GM12874 (cell line): ENCODE data around the gene RPTOR.

ENCODE experiments used
- TF ChIP-seq, protein P1 (sequence below): IDR thresholded peaks from 2 replicates; pipeline ENCODE4 v1.5.1; 2011; ENCODE audit warnings: low read depth, mild to moderate bottlenecking, control low read depth, low read length, moderate library complexity; ENCODE audit not compliant: insufficient read depth

Gene RPTOR

DNA sequence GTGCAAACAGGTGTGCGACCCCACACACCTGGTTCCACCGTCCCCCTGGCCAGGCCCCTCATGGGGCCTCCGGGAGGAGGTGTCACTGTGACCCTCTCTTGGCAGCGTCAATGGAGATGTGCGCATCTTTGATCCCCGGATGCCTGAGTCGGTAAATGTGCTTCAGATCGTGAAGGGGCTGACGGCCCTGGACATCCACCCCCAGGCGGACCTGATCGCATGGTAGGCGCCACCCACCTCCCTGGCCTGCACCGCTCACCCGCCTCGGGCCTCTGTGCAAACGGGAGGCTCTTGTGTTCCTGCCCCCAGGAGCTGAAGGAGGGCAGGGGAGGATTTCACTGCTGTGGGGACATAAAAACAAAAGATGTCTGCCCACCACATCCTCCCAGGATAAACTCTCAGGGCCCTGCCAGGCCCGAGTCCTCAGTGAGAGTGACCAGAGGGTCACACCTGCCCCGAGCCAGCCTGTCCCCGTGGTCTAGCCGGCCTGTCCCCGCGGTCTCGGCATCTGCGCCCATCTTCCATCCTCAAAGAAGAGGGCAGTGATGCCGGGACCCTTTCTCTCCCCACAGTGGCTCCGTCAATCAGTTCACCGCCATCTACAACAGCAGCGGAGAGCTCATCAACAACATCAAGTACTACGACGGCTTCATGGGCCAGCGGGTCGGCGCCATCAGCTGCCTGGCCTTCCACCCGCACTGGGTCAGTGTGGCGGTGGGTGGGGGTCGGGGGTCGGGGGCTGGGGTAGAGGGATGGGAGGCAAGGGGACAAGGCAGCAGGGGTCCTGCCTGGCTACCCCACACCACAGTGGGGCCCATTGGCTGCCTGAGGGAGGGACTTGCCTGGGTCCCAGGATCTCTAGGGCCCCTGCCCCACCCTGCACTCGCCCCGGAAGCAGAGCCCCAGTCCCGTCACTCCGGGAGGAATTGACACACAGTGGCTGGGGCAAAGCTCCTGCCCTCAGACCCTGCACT is 418.0 kb downstream of the RPTOR start:
- TF ChIP-seq, protein P1, sequence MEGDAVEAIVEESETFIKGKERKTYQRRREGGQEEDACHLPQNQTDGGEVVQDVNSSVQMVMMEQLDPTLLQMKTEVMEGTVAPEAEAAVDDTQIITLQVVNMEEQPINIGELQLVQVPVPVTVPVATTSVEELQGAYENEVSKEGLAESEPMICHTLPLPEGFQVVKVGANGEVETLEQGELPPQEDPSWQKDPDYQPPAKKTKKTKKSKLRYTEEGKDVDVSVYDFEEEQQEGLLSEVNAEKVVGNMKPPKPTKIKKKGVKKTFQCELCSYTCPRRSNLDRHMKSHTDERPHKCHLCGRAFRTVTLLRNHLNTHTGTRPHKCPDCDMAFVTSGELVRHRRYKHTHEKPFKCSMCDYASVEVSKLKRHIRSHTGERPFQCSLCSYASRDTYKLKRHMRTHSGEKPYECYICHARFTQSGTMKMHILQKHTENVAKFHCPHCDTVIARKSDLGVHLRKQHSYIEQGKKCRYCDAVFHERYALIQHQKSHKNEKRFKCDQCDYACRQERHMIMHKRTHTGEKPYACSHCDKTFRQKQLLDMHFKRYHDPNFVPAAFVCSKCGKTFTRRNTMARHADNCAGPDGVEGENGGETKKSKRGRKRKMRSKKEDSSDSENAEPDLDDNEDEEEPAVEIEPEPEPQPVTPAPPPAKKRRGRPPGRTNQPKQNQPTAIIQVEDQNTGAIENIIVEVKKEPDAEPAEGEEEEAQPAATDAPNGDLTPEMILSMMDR = no peak

DNA sequence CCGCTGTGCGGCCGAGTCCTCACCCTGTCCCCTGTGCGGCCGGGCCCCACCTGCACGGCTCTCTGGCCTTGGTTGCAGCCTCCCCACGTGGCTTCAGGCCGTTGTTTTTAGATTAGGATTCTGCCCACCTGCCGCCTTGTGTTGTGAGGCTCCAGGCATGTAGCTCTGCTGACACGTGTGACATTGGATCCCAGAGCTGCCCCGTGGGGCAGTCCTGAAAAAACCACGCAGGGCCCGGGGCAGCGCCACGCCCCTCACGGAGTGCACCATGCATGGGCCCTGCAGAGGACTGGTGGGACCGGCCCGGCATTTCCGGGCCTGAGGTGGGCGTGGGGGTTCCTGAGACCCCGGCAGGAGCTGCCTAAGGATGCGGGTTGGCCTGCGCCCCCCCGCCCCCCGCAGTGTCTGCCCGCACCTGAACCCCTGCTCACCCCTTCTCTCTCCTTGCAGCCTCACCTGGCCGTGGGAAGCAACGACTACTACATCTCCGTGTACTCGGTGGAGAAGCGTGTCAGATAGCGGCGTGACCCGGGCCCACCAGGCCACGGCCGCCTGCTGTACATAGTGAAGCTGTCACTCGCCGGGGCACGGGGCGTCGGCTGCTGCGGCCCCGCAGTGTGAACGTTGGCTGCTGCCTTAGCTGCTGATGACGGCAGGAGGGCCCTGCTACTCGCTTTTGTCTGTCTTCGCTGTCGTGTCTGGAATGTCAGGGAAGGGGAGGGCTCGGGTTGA is 419.3 kb downstream of the RPTOR start:
- TF ChIP-seq, protein P1 = no peak

DNA sequence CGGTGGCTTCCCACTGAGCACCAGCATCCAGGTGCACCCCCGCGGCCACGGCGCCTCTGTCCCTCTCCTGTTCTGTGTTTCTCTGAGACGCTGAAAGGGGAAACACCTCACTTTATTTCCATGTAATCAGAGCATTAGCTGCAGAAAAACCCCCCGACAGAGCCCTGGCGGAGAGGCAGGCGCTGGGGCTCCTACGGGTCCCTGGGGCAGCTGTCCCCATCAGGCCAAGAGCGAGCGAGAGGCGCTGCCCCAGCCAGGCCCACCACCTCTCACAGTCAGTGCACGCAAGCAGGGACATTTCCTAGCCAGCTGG is 419.9 kb downstream of the RPTOR start:
- TF ChIP-seq, protein P1 = no peak

DNA sequence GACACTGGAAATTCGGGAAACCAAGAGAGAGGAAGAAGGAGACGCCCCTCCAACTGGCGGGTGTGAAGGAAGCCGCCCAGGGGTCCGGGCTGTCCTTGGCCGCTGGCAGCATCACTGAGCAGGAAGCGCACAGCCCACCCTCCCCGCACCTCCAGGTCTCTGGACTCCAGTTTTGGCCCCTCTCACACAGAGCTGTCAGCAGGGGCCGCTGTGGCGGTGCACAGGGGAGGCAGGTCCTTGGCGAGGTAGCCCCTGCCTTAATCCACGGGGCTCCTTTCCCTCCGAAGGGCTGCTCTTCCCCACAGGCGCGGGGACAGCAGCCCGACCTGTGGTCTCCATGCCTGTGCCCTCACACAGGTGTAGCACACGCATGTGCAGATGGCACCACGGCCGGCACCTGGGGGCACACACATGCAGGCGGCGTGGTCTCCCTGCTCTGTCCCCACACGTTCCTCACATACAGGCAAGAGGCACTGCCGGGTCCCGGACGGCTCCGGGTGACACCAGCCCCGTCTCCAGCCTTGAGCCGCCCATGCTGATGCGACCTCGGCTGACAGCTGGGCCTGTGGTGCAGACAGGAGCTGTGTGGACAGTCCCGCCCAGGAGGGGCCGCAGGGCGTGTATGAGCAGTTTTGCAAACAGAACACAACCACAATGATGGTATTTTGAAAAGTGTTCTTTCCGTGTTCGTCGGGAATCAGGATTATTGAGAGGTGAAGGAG is 420.4 kb downstream of the RPTOR start:
- TF ChIP-seq, protein P1 = no peak

DNA sequence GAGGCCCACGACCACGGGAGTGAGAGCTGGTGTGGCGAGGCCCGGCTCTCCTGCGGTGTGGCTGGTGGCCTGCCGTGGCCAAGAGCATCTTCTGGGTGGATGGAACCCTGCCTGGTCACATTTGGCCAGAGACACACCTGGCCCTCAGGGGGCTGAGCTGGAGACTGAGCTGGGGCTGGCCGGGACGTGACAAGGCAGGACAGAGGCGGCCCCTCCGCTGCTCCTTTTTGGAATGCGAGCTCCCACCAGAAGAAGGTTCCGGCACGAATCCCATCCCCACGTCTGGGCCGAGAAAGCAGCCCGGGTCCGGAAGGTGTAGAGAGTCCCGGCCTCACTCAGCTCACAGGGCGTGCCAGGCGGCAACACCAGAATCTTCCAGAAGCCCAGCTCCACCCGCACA is 421.0 kb downstream of the RPTOR start:
- TF ChIP-seq, protein P1 = no peak

DNA sequence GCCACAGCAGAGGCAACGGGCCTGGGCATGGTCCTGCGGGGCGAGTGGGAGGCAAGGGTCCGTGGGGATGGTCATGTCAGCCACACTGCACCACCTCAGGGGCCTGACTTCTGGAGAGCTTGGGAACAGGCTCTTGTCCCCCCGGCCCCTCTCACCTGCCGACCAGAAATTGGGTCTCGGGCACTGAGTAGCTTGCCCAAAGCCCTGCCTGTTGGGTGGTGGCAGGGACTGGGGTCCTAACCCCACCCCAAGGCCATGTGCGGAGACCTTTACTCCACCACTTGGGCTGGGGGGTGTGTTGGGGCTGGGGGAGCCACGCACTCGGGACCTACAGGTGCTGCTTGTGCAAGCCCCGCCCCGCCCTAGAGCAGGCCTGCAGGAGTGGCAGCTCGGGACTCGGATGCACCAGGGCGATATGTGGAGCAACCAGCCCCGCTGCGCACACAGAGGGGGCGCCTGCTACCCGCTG is 422.8 kb downstream of the RPTOR start:
- TF ChIP-seq, protein P1 = no peak

DNA sequence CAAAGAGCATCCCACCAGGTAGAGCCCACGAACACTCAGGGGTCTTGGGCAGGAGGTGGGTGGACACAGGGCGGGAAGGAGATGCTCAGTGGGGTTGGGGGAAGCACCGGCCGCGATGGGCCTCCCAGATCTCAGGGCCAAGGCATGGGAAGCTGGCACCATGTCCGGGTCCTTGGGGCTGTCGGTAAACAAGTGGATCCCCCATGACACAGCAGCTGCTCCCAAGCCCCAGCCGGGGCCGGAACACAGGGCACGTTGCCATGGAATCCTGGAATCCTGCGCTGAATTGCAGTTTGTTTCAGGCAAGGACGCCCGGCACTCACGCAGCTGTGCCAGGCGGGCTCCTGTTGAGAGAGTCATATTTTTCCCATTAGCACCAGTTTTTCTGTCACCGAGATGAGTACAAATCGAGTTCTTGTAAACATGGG is 424.0 kb downstream of the RPTOR start:
- TF ChIP-seq, protein P1 = no peak
